ENCODE data around the gene NCR3LG1.

Gene NCR3LG1

DNA sequence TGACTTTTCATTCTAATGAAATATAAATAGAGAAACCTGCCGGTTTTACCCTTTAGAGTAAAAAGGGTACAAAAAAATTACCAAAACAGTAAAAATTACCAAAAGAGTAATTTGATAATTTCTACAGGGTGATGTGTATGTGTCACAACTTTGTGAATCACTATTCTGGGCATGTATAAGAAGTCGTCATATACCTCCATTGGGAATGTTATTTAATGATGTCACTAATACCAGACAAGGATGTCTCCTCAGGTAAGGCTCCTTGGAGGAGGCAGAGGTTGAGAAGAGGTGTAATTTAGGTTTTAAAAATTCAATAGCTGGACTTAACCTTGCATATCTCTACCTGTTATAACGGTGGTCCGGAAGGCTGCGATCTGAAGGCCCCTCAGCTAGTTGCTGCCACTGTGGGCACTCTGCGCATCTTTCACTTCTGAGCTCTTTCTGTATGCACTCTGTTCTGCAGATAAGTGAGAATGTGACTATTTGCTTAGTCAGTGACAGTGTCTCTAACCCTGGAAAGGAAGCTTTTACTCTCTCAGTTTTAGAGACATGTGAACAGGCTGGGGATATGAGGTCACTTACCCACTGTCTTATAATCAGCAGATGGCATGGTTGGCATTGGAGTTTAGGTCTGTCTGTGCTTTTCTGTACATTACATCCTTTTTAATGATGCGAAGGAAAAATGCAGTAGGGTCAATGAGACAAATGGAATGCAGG lies 987 bp upstream of the NCR3LG1 start:
- H3K9ac ChIP-seq (ENCODE audit: low read depth, low read length) = no peak overlapping the region
- no peaks in the 10 kb centered on the region for H3K36me3 ChIP-seq (ENCODE audit: control insufficient read depth, insufficient read depth, low read length)
- H3K4me3 ChIP-seq (ENCODE audit: low read depth, low read length) = peak overlapping the region; percentile 59
- peaks cover 55% of the 10 kb centered on the region for H3K27me3 ChIP-seq (ENCODE audit: control insufficient read depth, insufficient read depth, low read length)
- H3K4me1 ChIP-seq (ENCODE audit: control insufficient read depth, insufficient read depth, low read length) = no peaks in the 10 kb centered on the region
- no peaks in the 10 kb centered on the region for H3K9me3 ChIP-seq (ENCODE audit: control insufficient read depth, insufficient read depth, low read length)

GRCh38 chr11:17351172-17351509 lies 459 bp upstream of the NCR3LG1 start:
- H3K27me3 ChIP-seq (ENCODE audit: control insufficient read depth, insufficient read depth, low read length) = peaks cover 55% of the 10 kb centered on the region
- peak overlapping the region; percentile 59 for H3K4me3 ChIP-seq (ENCODE audit: low read depth, low read length)

GRCh38 chr11:17352950-17353820 lies 1.6 kb downstream of the NCR3LG1 start:
- peak overlapping the region; percentile 59 for H3K4me3 ChIP-seq (ENCODE audit: low read depth, low read length)
- H3K9me3 ChIP-seq (ENCODE audit: control insufficient read depth, insufficient read depth, low read length) = no peaks in the 10 kb centered on the region
- H3K27me3 ChIP-seq (ENCODE audit: control insufficient read depth, insufficient read depth, low read length) = peaks cover 55% of the 10 kb centered on the region
- H3K36me3 ChIP-seq (ENCODE audit: control insufficient read depth, insufficient read depth, low read length) = no peaks in the 10 kb centered on the region
- no peak overlapping the region for H3K9ac ChIP-seq (ENCODE audit: low read depth, low read length)
- H3K4me1 ChIP-seq (ENCODE audit: control insufficient read depth, insufficient read depth, low read length) = no peaks in the 10 kb centered on the region

More at GRCh38 chr11:17351172-17351509, 459 bp upstream of the NCR3LG1 start:
- Histone ChIP-seq H3K9ac (ENCODE audit: low read depth, low read length) (no peak overlapping the region), H3K4me1 (ENCODE audit: control insufficient read depth, insufficient read depth, low read length) (no peaks in the 10 kb centered on the region), H3K36me3 (ENCODE audit: control insufficient read depth, insufficient read depth, low read length) (no peaks in the 10 kb centered on the region), H3K9me3 (ENCODE audit: control insufficient read depth, insufficient read depth, low read length) (no peaks in the 10 kb centered on the region)

DNA sequence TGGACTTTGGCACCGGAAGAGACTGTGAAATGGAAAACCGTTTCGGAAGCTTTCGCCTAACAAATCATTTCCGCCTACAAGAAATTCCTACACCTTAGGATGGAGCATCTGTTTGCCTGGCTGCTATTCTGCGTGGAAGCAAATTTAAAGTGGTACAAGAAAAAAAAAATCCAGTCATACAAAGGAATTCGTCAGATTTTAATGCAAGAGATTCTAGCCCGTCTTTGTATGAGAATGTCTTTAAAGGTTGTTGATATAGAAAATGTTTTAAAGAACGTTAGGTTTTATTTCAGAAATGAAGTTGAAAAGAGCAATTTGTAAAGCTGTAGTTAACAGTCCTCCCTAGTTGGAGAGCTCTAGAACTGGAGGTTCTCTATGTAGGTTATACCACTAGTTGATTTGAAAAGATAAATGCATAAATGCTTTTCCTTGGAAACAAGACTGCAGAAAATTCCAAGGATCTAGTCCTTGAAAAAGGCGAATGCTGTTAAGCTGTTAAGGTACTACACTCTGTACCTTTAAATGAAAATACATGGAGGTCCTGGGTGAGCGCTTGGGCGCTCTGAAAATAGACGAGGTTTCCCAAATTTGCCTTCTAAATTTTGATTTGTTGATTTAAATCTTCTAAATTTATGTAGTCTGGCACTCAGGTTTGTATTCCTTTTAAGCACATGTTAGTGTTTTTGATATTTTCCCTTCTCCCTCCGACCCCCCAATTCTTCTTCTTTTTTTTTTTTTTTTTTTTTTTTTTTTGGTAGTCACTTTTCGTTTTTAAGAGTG lies 2.4 kb downstream of the NCR3LG1 start:
- peak overlapping the region; percentile 59 for H3K4me3 ChIP-seq (ENCODE audit: low read depth, low read length)
- no peak overlapping the region for H3K9ac ChIP-seq (ENCODE audit: low read depth, low read length)
- H3K27me3 ChIP-seq (ENCODE audit: control insufficient read depth, insufficient read depth, low read length) = peaks cover 51% of the 10 kb centered on the region
- H3K4me1 ChIP-seq (ENCODE audit: control insufficient read depth, insufficient read depth, low read length) = no peaks in the 10 kb centered on the region
- no peaks in the 10 kb centered on the region for H3K36me3 ChIP-seq (ENCODE audit: control insufficient read depth, insufficient read depth, low read length)
- H3K9me3 ChIP-seq (ENCODE audit: control insufficient read depth, insufficient read depth, low read length) = no peaks in the 10 kb centered on the region

DNA sequence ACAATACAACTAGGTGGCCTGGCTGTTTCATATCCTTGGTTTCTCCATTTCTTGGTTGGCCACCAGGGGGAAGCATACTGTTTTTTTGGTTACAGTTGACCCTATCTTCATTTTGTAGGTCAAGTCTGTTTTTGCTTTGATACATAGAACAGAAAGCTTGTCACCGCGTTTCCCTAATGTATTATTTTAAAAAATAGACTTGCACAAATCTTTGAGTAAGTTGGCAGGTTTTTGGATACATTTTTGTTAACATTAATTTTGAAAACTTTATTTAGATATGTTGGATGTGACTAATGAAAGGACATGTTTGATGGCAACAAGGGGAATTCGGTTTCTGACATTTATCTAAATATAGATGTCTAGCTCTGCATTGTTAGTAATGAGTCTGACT lies 3.0 kb downstream of the NCR3LG1 start:
- Histone ChIP-seq H3K4me1 (ENCODE audit: control insufficient read depth, insufficient read depth, low read length) (no peaks in the 10 kb centered on the region), H3K27me3 (ENCODE audit: control insufficient read depth, insufficient read depth, low read length) (peaks cover 45% of the 10 kb centered on the region), H3K9me3 (ENCODE audit: control insufficient read depth, insufficient read depth, low read length) (no peaks in the 10 kb centered on the region), H3K4me3 (ENCODE audit: low read depth, low read length) (no peak overlapping the region), H3K9ac (ENCODE audit: low read depth, low read length) (no peak overlapping the region), H3K36me3 (ENCODE audit: control insufficient read depth, insufficient read depth, low read length) (no peaks in the 10 kb centered on the region)

GRCh38 chr11:17366495-17366894 lies 14.9 kb downstream of the NCR3LG1 start:
- Histone ChIP-seq H3K4me3 (ENCODE audit: low read depth, low read length) (no peak overlapping the region), H3K36me3 (ENCODE audit: control insufficient read depth, insufficient read depth, low read length) (no peaks in the 10 kb centered on the region), H3K4me1 (ENCODE audit: control insufficient read depth, insufficient read depth, low read length) (no peaks in the 10 kb centered on the region), H3K9me3 (ENCODE audit: control insufficient read depth, insufficient read depth, low read length) (peaks cover 5% of the 10 kb centered on the region), H3K27me3 (ENCODE audit: control insufficient read depth, insufficient read depth, low read length) (no peaks in the 10 kb centered on the region), H3K9ac (ENCODE audit: low read depth, low read length) (no peak overlapping the region)

GRCh38 chr11:17368551-17368950 lies 17.0 kb downstream of the NCR3LG1 start:
- peaks cover 17% of the 10 kb centered on the region for H3K9me3 ChIP-seq (ENCODE audit: control insufficient read depth, insufficient read depth, low read length)

GRCh38 chr11:17369094-17369493 lies 17.5 kb downstream of the NCR3LG1 start:
- Histone ChIP-seq H3K36me3 (ENCODE audit: control insufficient read depth, insufficient read depth, low read length) (no peaks in the 10 kb centered on the region), H3K9me3 (ENCODE audit: control insufficient read depth, insufficient read depth, low read length) (peaks cover 17% of the 10 kb centered on the region)

More at GRCh38 chr11:17368551-17368950, 17.0 kb downstream of the NCR3LG1 start:
- Histone ChIP-seq H3K27me3 (ENCODE audit: control insufficient read depth, insufficient read depth, low read length) (no peaks in the 10 kb centered on the region), H3K36me3 (ENCODE audit: control insufficient read depth, insufficient read depth, low read length) (no peaks in the 10 kb centered on the region), H3K4me3 (ENCODE audit: low read depth, low read length) (no peak overlapping the region), H3K9ac (ENCODE audit: low read depth, low read length) (no peak overlapping the region), H3K4me1 (ENCODE audit: control insufficient read depth, insufficient read depth, low read length) (no peaks in the 10 kb centered on the region)

GRCh38 chr11:17369684-17370243 lies 18.2 kb downstream of the NCR3LG1 start:
- H3K4me3 ChIP-seq (ENCODE audit: low read depth, low read length) = no peak overlapping the region
- no peak overlapping the region for H3K9ac ChIP-seq (ENCODE audit: low read depth, low read length)
- no peaks in the 10 kb centered on the region for H3K36me3 ChIP-seq (ENCODE audit: control insufficient read depth, insufficient read depth, low read length)
- no peaks in the 10 kb centered on the region for H3K4me1 ChIP-seq (ENCODE audit: control insufficient read depth, insufficient read depth, low read length)
- H3K27me3 ChIP-seq (ENCODE audit: control insufficient read depth, insufficient read depth, low read length) = no peaks in the 10 kb centered on the region
- peaks cover 17% of the 10 kb centered on the region for H3K9me3 ChIP-seq (ENCODE audit: control insufficient read depth, insufficient read depth, low read length)

More at GRCh38 chr11:17369094-17369493, 17.5 kb downstream of the NCR3LG1 start:
- Histone ChIP-seq H3K4me1 (ENCODE audit: control insufficient read depth, insufficient read depth, low read length) (no peaks in the 10 kb centered on the region), H3K9ac (ENCODE audit: low read depth, low read length) (no peak overlapping the region), H3K27me3 (ENCODE audit: control insufficient read depth, insufficient read depth, low read length) (no peaks in the 10 kb centered on the region), H3K4me3 (ENCODE audit: low read depth, low read length) (no peak overlapping the region)

GRCh38 chr11:17371614-17372013 lies 20.0 kb downstream of the NCR3LG1 start:
- no peak overlapping the region for H3K4me3 ChIP-seq (ENCODE audit: low read depth, low read length)
- peaks cover 17% of the 10 kb centered on the region for H3K9me3 ChIP-seq (ENCODE audit: control insufficient read depth, insufficient read depth, low read length)
- H3K36me3 ChIP-seq (ENCODE audit: control insufficient read depth, insufficient read depth, low read length) = no peaks in the 10 kb centered on the region
- no peaks in the 10 kb centered on the region for H3K4me1 ChIP-seq (ENCODE audit: control insufficient read depth, insufficient read depth, low read length)
- no peaks in the 10 kb centered on the region for H3K27me3 ChIP-seq (ENCODE audit: control insufficient read depth, insufficient read depth, low read length)
- H3K9ac ChIP-seq (ENCODE audit: low read depth, low read length) = no peak overlapping the region

GRCh38 chr11:17375547-17375946 lies 23.9 kb downstream of the NCR3LG1 start:
- Histone ChIP-seq H3K4me3 (ENCODE audit: low read depth, low read length) (no peak overlapping the region), H3K9me3 (ENCODE audit: control insufficient read depth, insufficient read depth, low read length) (peaks cover 17% of the 10 kb centered on the region), H3K9ac (ENCODE audit: low read depth, low read length) (no peak overlapping the region), H3K27me3 (ENCODE audit: control insufficient read depth, insufficient read depth, low read length) (no peaks in the 10 kb centered on the region), H3K4me1 (ENCODE audit: control insufficient read depth, insufficient read depth, low read length) (no peaks in the 10 kb centered on the region), H3K36me3 (ENCODE audit: control insufficient read depth, insufficient read depth, low read length) (no peaks in the 10 kb centered on the region)
